Spleen (tissue), 7 donors: ENCODE measurements around the gene NOL11.

Experiments
- POLR2A ChIP-seq, 3 donors: fragments of 450-650 bp; IDR thresholded peaks; one replicate each; pipeline ENCODE4 v1.5.1; 2017; ENCODE audit warnings: antibody characterized with exemption in 3 of 3, mild to moderate bottlenecking in 1 of 3
- POLR2AphosphoS5 ChIP-seq, 3 donors: sonication (generic); formaldehyde crosslinking; IDR thresholded peaks; one replicate each; pipeline ENCODE4 v1.5.1; 2017; ENCODE audit warnings: antibody characterized with exemption in 3 of 3
- TF ChIP-seq, protein P1 (sequence below), 11 experiments: fragments of 200-600 bp in 7 of 11; fragments of 450-650 bp in 4 of 11; sonication (generic) in 4 of 11; IDR thresholded peaks in 8 of 11; conservative IDR thresholded peaks in 3 of 11; 1 replicate in 7 of 11; 2 replicates in 4 of 11; pipeline versions ENCODE4 v1.4.0 to v1.8.0; 2016 to 2021; ENCODE audit warnings: antibody characterized with exemption in 11 of 11, inconsistent platforms in 4 of 11, mild to moderate bottlenecking in 1 of 11
- donor health status: DM: no; HTN: no; CAD: no; lungs with moderate emphysema.
- donor health status: DM: no; HTN: no; CAD: no.
- donor health status: DM: no; HTN: no; CAD: no.

DNA sequence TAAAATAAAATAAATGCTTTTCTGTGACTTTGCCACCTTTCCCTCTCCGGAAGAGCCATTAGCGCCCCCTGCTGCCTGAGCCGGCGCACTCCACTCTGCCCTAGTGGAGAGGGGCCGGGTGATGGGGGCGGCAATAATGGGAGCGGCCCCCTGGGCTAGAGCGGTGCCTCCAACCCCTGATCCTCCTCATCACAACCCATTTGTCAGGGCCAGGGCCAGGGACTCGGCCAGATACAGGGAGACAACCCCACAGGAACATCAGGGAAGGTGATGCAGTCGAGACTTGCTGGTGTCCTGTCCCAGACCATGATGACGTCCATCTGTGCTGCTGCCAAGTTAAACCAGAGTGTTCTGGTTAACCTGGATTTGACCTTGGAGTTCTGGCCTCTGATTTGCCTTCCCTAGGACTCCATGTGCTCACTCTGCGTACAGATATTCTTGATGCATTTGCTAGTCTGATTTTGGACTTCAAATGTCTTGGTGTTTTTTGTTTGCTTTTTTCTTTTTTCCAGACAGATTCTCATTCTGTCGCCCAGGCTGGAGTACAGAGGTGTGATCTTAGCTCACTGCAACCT, 61.4 kb downstream of the NOL11 start:
- TF ChIP-seq, protein P1, sequence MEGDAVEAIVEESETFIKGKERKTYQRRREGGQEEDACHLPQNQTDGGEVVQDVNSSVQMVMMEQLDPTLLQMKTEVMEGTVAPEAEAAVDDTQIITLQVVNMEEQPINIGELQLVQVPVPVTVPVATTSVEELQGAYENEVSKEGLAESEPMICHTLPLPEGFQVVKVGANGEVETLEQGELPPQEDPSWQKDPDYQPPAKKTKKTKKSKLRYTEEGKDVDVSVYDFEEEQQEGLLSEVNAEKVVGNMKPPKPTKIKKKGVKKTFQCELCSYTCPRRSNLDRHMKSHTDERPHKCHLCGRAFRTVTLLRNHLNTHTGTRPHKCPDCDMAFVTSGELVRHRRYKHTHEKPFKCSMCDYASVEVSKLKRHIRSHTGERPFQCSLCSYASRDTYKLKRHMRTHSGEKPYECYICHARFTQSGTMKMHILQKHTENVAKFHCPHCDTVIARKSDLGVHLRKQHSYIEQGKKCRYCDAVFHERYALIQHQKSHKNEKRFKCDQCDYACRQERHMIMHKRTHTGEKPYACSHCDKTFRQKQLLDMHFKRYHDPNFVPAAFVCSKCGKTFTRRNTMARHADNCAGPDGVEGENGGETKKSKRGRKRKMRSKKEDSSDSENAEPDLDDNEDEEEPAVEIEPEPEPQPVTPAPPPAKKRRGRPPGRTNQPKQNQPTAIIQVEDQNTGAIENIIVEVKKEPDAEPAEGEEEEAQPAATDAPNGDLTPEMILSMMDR (IDR thresholded peaks at IDR 0.05 in 8 of 11, conservative IDR thresholded peaks at IDR 0.05 in 3 of 11): peak in 10 of 11 experiments; percentile 30 to 71 (median 52)
- TF ChIP-seq POLR2AphosphoS5 (IDR thresholded peaks at IDR 0.05): peak in 1 of 3 donors; percentile 9
- no peak for TF ChIP-seq POLR2A (IDR thresholded peaks at IDR 0.05)
